ENCODE measurements around the gene TRAIP. TPM values are rescaled to one million over a fixed set of nuclear protein-coding genes. Genes with fewer than 3 reads are reported as not detected.

Gene TRAIP
- total RNA-seq, 2 donors from 2014 or later, result 0.98 to 2.0 TPM

GRCh38 chr3:49895791-49896190, 39.4 kb upstream of the TRAIP start:
- Histone ChIP-seq H3K4me1 (peaks cover 0 to 7% of the 10 kb centered on the region in 2 donors), H3K36me3 (no peaks in the 10 kb centered on the region)
- no peak for TF ChIP-seq CTCF (IDR thresholded peaks at IDR 0.05)

GRCh38 chr3:49889296-49889695, 32.9 kb upstream of the TRAIP start:
- no peak overlapping the region for H3K27ac ChIP-seq
- no peak for DNase-seq (ENCODE audit: low spot score)
- TF ChIP-seq CTCF (IDR thresholded peaks at IDR 0.05), result no peak

More at GRCh38 chr3:49895791-49896190, 39.4 kb upstream of the TRAIP start:
- no peaks in the 10 kb centered on the region for H3K9me3 ChIP-seq
- DNase-seq (ENCODE audit: low spot score), result no peak
- H3K4me3 ChIP-seq, result no peak overlapping the region
- H3K27ac ChIP-seq, result no peak overlapping the region
- no peaks in the 10 kb centered on the region for H3K27me3 ChIP-seq

GRCh38 chr3:49886922-49887265, 30.5 kb upstream of the TRAIP start:
- H3K4me1 ChIP-seq, result peaks cover 0 to 11% of the 10 kb centered on the region in 2 donors
- no peaks in the 10 kb centered on the region for H3K36me3 ChIP-seq
- no peak for DNase-seq (ENCODE audit: low spot score)
- no peaks in the 10 kb centered on the region for H3K9me3 ChIP-seq
- no peaks in the 10 kb centered on the region for H3K27me3 ChIP-seq
- no peak overlapping the region for H3K27ac ChIP-seq
- H3K4me3 ChIP-seq, result no peak overlapping the region
- TF ChIP-seq CTCF (IDR thresholded peaks at IDR 0.05), result no peak

More at GRCh38 chr3:49889296-49889695, 32.9 kb upstream of the TRAIP start:
- Histone ChIP-seq H3K36me3 (no peaks in the 10 kb centered on the region), H3K9me3 (no peaks in the 10 kb centered on the region), H3K4me1 (no peaks in the 10 kb centered on the region), H3K4me3 (no peak overlapping the region), H3K27me3 (no peaks in the 10 kb centered on the region)

- H3K27me3 ChIP-seq, result no peaks in the 10 kb centered on the region
- no peak for DNase-seq (ENCODE audit: low spot score)
- peaks cover 0 to 26% of the 10 kb centered on the region in 2 donors for H3K4me1 ChIP-seq
- no peak overlapping the region for H3K27ac ChIP-seq
- H3K36me3 ChIP-seq, result no peaks in the 10 kb centered on the region
- no peaks in the 10 kb centered on the region for H3K9me3 ChIP-seq
- no peak for TF ChIP-seq CTCF (IDR thresholded peaks at IDR 0.05)
- H3K4me3 ChIP-seq, result no peak overlapping the region
Observed at GRCh38 chr3:49883998-49884397, 27.6 kb upstream of the TRAIP start.

GRCh38 chr3:49882166-49882565, 25.8 kb upstream of the TRAIP start:
- no peaks in the 10 kb centered on the region for H3K9me3 ChIP-seq
- no peak overlapping the region for H3K27ac ChIP-seq
- H3K4me3 ChIP-seq, result no peak overlapping the region
- no peak for DNase-seq (ENCODE audit: low spot score)
- H3K4me1 ChIP-seq, result peaks cover 0 to 26% of the 10 kb centered on the region in 2 donors
- no peak for TF ChIP-seq CTCF (IDR thresholded peaks at IDR 0.05)
- no peaks in the 10 kb centered on the region for H3K27me3 ChIP-seq
- no peaks in the 10 kb centered on the region for H3K36me3 ChIP-seq

- peaks cover 0 to 26% of the 10 kb centered on the region in 2 donors for H3K4me1 ChIP-seq
- H3K4me3 ChIP-seq, result no peak overlapping the region
- no peaks in the 10 kb centered on the region for H3K27me3 ChIP-seq
- no peak overlapping the region for H3K27ac ChIP-seq
- no peak for TF ChIP-seq CTCF (IDR thresholded peaks at IDR 0.05)
- H3K9me3 ChIP-seq, result no peaks in the 10 kb centered on the region
- DNase-seq (ENCODE audit: low spot score), result no peak
- no peaks in the 10 kb centered on the region for H3K36me3 ChIP-seq
Observed at GRCh38 chr3:49880581-49881315, 24.4 kb upstream of the TRAIP start.
